Measurements from ENCODE around the gene MRPS12. TPM values are rescaled to one million over a fixed set of nuclear protein-coding genes. Genes with fewer than 3 reads are reported as not detected.
"Not testable (repeated sequence)": the region's sequence is repeated elsewhere in the genome, so short reads cannot be mapped to it uniquely, and the experiment has no call there.

The MRPS12 gene
- polyA plus RNA-seq, 3 donors from 2014 or later: 120 to 175 (median 127) TPM

DNA sequence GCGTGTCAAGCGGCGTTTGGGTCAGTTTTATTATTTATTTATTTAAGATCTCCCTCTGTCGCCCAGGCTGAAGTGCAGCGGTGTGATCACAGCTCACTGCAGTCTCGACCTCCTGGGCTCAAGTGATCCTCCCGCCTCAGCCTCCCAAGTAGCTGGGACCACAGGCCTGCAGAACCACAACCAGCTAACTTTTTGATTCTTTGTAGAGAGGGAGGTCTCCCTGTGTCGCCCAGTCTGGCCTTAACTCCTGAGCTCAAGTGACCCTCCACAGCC, 713 bp downstream of the MRPS12 start:
- H3K36me3 Mint-ChIP-seq: peaks cover 13 to 17% (median 15%) of the 10 kb centered on the region in 3 donors
- H3K27me3 Mint-ChIP-seq (ENCODE audit: low read depth in 3 of 3): peaks cover 11 to 23% (median 20%) of the 10 kb centered on the region in 3 donors
- peaks cover 56 to 57% of the 10 kb centered on the region in 2 donors for H3K4me1 Mint-ChIP-seq
- DNase-seq: no peak
- H3K27ac Mint-ChIP-seq: peak overlapping the region; percentile 94 to 99 (median 96)
- H3K4me3 Mint-ChIP-seq: peak overlapping the region; percentile 97 to 99 (median 98)
- H3K9me3 Mint-ChIP-seq: peaks cover 0 to 2% (median 0%) of the 10 kb centered on the region in 6 donors

DNA sequence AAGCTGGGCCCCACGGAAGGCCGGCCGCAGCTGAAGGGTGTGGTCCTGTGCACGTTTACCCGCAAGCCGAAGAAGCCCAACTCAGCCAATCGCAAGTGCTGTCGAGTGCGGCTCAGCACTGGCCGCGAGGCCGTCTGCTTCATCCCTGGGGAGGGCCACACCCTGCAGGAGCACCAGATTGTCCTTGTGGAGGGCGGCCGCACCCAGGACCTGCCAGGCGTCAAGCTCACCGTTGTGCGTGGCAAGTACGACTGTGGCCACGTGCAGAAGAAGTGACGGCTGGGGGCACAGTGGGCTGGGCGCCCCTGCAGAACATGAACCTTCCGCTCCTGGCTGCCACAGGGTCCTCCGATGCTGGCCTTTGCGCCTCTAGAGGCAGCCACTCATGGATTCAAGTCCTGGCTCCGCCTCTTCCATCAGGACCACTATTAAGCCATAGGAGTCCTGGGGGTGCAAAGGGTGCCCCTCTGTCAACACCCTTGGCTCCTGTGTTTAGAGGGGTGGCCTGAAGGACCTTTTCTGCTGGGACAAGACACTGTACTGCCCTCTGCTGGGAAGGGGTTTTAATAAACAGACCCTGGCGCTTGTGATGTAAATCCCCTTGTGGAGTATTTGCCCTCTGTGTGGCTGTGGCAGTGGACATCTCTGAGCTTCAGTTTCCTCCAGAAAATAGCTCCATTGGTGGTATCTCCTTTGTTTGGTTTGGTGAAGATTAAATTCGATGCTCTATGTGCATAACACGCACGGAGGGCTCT, 1.9 kb downstream of the MRPS12 start:
- H3K9me3 Mint-ChIP-seq: peaks cover 0 to 2% (median 0%) of the 10 kb centered on the region in 6 donors
- peak overlapping the region in 5 of 6 donors; percentile 29 to 83 (median 70) for H3K27ac Mint-ChIP-seq
- peaks cover 11 to 26% (median 17%) of the 10 kb centered on the region in 3 donors for H3K27me3 Mint-ChIP-seq (ENCODE audit: low read depth in 3 of 3)
- peak overlapping the region; percentile 2 to 55 (median 36) for H3K4me3 Mint-ChIP-seq
- peaks cover 13 to 17% (median 15%) of the 10 kb centered on the region in 3 donors for H3K36me3 Mint-ChIP-seq
- peak; percentile 51 to 58 (median 51) for DNase-seq
- peaks cover 46% of the 10 kb centered on the region in 2 donors for H3K4me1 Mint-ChIP-seq

GRCh38 chr19:38933544-38933943, 2.8 kb downstream of the MRPS12 start:
- H3K27ac Mint-ChIP-seq: peak overlapping the region in 1 of 6 donors; percentile 68
- H3K36me3 Mint-ChIP-seq: peaks cover 13 to 17% (median 15%) of the 10 kb centered on the region in 3 donors
- no peak for DNase-seq
- H3K27me3 Mint-ChIP-seq (ENCODE audit: low read depth in 3 of 3): peaks cover 10 to 20% (median 11%) of the 10 kb centered on the region in 3 donors
- peaks cover 0 to 2% (median 0%) of the 10 kb centered on the region in 6 donors for H3K9me3 Mint-ChIP-seq
- H3K4me3 Mint-ChIP-seq: no peak overlapping the region
- peaks cover 36 to 37% of the 10 kb centered on the region in 2 donors for H3K4me1 Mint-ChIP-seq

DNA sequence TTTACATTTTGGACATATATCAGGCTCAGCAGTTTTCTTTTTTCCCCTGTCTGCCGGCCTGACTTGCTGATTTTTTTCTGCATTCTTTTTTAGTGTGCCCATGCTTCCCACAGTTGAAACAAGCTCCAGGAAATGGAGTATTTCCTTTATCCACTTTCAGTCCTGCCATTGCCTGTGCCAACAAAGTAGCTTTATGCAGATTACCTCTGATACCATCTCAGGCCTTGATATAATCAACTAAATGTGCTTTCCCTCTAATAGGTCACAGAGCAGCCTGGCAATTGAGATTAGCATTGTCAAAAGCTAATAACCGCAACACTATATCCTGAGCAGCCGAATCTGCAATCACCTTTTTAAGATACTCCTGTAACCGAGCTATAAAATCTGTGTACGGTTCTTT, 9.2 kb downstream of the MRPS12 start:
- Mint-ChIP-seq H3K9me3 (no peaks in the 10 kb centered on the region), H3K4me3 (no peak overlapping the region), H3K27ac (no peak overlapping the region), H3K36me3 (peaks cover 8 to 9% (median 8%) of the 10 kb centered on the region in 3 donors), H3K27me3 (ENCODE audit: low read depth in 3 of 3) (peaks cover 1 to 10% (median 5%) of the 10 kb centered on the region in 3 donors), H3K4me1 (no peaks in the 10 kb centered on the region)
- no peak for DNase-seq

- H3K9me3 Mint-ChIP-seq; H3K27ac Mint-ChIP-seq; H3K4me3 Mint-ChIP-seq; H3K36me3 Mint-ChIP-seq; H3K27me3 Mint-ChIP-seq (ENCODE audit: low read depth in 3 of 3); H3K4me1 Mint-ChIP-seq; DNase-seq: not testable (repeated sequence)
Measured at GRCh38 chr19:38941466-38941865, 10.7 kb downstream of the MRPS12 start.

DNA sequence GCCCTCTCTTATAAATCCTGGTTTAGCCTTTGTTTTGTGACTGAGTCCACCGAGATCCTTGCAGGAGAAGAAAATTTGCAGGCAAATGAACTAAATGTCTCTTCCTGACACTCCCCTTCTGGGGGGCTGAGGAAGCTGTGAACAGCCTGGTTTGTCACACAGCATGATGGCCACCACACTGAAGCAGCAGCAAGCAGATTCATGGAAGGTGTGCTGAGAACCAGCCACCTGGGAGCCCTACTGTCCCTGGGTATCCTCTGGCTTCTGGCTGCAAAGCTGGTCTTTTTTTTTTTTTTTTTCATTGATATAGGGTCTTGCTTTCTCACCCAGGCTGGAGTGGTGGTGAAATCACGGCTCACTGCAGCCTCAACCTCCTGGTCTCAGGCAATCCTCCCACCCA, 11.2 kb downstream of the MRPS12 start:
- no peaks in the 10 kb centered on the region for H3K36me3 Mint-ChIP-seq
- no peaks in the 10 kb centered on the region for H3K4me1 Mint-ChIP-seq
- H3K4me3 Mint-ChIP-seq: no peak overlapping the region
- H3K9me3 Mint-ChIP-seq: no peaks in the 10 kb centered on the region
- H3K27ac Mint-ChIP-seq: no peak overlapping the region
- DNase-seq: no peak
- peaks cover 1 to 10% (median 5%) of the 10 kb centered on the region in 3 donors for H3K27me3 Mint-ChIP-seq (ENCODE audit: low read depth in 3 of 3)

DNA sequence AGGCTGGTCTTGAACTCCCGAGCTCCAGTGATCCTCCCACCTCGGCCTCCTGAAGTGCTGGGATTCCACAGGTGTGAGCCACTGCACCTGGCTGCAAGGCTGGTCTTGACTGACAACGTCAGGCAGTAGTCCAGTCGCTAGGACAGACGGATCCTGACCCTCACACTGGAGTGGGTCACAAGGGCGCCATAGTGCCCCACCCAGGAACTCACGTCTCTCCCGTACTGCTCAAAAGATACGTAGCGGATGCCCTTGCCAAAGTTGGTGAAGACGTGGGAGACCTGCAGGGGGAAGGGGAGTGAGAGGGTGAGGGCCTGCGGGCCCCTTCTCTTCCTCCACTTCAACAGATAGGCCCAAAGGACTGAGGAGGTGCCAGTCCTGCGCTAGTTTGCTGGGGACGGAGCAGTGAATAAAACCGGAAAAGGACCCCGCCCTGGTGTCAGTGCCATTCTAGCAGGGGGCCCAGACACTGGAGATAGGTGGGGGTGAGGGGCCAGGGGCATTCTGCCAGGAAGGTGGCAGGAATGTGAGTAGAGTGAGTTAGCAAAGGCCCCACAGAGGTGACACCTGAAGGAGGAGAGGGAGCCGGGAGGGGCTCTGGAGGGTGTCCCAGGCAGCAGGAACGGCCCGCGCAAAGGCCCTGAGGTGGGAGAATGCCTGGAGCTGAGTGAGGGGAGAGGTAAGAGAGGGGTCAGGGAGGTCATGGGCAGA, 11.9 kb downstream of the MRPS12 start:
- Mint-ChIP-seq H3K27me3 (ENCODE audit: low read depth in 3 of 3) (peaks cover 1 to 10% (median 2%) of the 10 kb centered on the region in 3 donors), H3K4me3 (no peak overlapping the region), H3K9me3 (no peaks in the 10 kb centered on the region)

DNA sequence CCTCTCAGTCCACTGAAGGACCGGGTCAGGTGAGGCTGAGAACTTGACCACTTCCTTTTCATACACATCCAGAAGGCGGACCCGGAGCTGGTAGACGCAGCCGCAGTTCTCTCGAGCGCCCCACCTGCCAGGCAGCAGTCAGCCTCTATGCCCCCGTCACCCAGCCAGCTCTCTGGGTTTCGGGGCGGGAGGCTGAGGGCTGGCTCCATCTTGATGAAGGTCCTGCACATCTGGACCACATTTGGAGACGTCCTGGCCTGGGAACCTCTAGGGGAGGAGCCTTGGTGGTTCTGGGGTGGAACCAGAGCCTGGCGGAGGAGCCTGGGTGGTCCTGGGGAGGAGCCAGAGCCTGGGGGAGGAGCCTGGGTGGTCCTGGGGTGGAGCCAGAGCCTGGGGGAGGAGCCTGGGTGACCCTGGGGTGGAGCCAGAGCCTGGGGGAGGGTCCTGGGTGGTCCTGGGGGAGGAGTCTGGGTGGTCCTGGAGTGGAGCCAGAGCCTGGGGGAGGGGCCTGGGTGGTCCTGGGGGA, 14.3 kb downstream of the MRPS12 start:
- no peaks in the 10 kb centered on the region for H3K9me3 Mint-ChIP-seq
- H3K27me3 Mint-ChIP-seq (ENCODE audit: low read depth in 3 of 3): peaks cover 4 to 7% (median 5%) of the 10 kb centered on the region in 3 donors
- H3K4me3 Mint-ChIP-seq: no peak overlapping the region
- no peak for DNase-seq
- no peaks in the 10 kb centered on the region for H3K36me3 Mint-ChIP-seq
- H3K4me1 Mint-ChIP-seq: peaks cover 0 to 8% of the 10 kb centered on the region in 2 donors
- no peak overlapping the region for H3K27ac Mint-ChIP-seq

More for the DNA sequence above, 11.9 kb downstream of the MRPS12 start:
- H3K4me1 Mint-ChIP-seq: no peaks in the 10 kb centered on the region
- no peak overlapping the region for H3K27ac Mint-ChIP-seq
- DNase-seq: no peak
- no peaks in the 10 kb centered on the region for H3K36me3 Mint-ChIP-seq

- peaks cover 4 to 7% (median 5%) of the 10 kb centered on the region in 3 donors for H3K27me3 Mint-ChIP-seq (ENCODE audit: low read depth in 3 of 3)
- H3K36me3 Mint-ChIP-seq: no peaks in the 10 kb centered on the region
- H3K9me3 Mint-ChIP-seq: no peaks in the 10 kb centered on the region
- peaks cover 6 to 11% of the 10 kb centered on the region in 2 donors for H3K4me1 Mint-ChIP-seq
- DNase-seq: no peak
- peak overlapping the region in 1 of 6 donors; percentile 61 for H3K27ac Mint-ChIP-seq
- H3K4me3 Mint-ChIP-seq: no peak overlapping the region
Measured at GRCh38 chr19:38945562-38946228, 15.0 kb downstream of the MRPS12 start.

GRCh38 chr19:38946229-38947010, 15.7 kb downstream of the MRPS12 start:
- Mint-ChIP-seq H3K4me1 (peaks cover 6 to 11% of the 10 kb centered on the region in 2 donors), H3K27ac (no peak overlapping the region), H3K36me3 (no peaks in the 10 kb centered on the region), H3K9me3 (no peaks in the 10 kb centered on the region), H3K27me3 (ENCODE audit: low read depth in 3 of 3) (peaks cover 3 to 4% (median 3%) of the 10 kb centered on the region in 3 donors), H3K4me3 (no peak overlapping the region)
- DNase-seq: no peak

- peaks cover 3 to 10% (median 8%) of the 10 kb centered on the region in 3 donors for H3K27me3 Mint-ChIP-seq (ENCODE audit: low read depth in 3 of 3)
- H3K36me3 Mint-ChIP-seq: peaks cover 0 to 4% (median 0%) of the 10 kb centered on the region in 3 donors
- peak overlapping the region; percentile 60 to 75 (median 66) for H3K4me3 Mint-ChIP-seq
- DNase-seq: peak; percentile 66 to 74 (median 74)
- peaks cover 12 to 15% of the 10 kb centered on the region in 2 donors for H3K4me1 Mint-ChIP-seq
- H3K9me3 Mint-ChIP-seq: peaks cover 0 to 2% (median 0%) of the 10 kb centered on the region in 6 donors
- no peak overlapping the region for H3K27ac Mint-ChIP-seq
Measured at GRCh38 chr19:38949580-38950367, 19.0 kb downstream of the MRPS12 start.

- Mint-ChIP-seq H3K27ac (no peak overlapping the region), H3K4me1 (peaks cover 12 to 15% of the 10 kb centered on the region in 2 donors), H3K36me3 (peaks cover 0 to 4% (median 0%) of the 10 kb centered on the region in 3 donors), H3K4me3 (no peak overlapping the region), H3K27me3 (ENCODE audit: low read depth in 3 of 3) (peaks cover 3 to 10% (median 8%) of the 10 kb centered on the region in 3 donors), H3K9me3 (peaks cover 0 to 2% (median 0%) of the 10 kb centered on the region in 6 donors)
- no peak for DNase-seq
Measured at GRCh38 chr19:38951187-38951586, 20.4 kb downstream of the MRPS12 start.
